NB4 (cell line): ENCODE data around the gene ATP6V1C2.

ENCODE experiments used
- DNase-seq: peaks from one replicate; pipeline ENCODE4 v3.0.0; 2010; ENCODE audit warnings: low read depth
- H3K4me3 ChIP-seq: one replicate; pipeline ENCODE4 v1.5.1; 2011; ENCODE audit warnings: mild to moderate bottlenecking, low read depth, low read length, moderate library complexity
- CTCF ChIP-seq: IDR thresholded peaks from one replicate; pipeline ENCODE4 v1.5.1; 2012; ENCODE audit warnings: low read depth, low read length
- MAX ChIP-seq: IDR thresholded peaks from 2 replicates; pipeline ENCODE4 v1.6.1; 2011; ENCODE audit warnings: low read depth, low read length
- MYC ChIP-seq: IDR thresholded peaks from 2 replicates; pipeline ENCODE4 v1.6.1; 2011; ENCODE audit warnings: low read depth, low read length
- POLR2A ChIP-seq: IDR thresholded peaks from 2 replicates; pipeline ENCODE4 v1.6.1; 2011; ENCODE audit warnings: mild to moderate bottlenecking; ENCODE audit not compliant: insufficient read length; ENCODE audit errors: extremely low read depth

ATP6V1C2 gene

DNA sequence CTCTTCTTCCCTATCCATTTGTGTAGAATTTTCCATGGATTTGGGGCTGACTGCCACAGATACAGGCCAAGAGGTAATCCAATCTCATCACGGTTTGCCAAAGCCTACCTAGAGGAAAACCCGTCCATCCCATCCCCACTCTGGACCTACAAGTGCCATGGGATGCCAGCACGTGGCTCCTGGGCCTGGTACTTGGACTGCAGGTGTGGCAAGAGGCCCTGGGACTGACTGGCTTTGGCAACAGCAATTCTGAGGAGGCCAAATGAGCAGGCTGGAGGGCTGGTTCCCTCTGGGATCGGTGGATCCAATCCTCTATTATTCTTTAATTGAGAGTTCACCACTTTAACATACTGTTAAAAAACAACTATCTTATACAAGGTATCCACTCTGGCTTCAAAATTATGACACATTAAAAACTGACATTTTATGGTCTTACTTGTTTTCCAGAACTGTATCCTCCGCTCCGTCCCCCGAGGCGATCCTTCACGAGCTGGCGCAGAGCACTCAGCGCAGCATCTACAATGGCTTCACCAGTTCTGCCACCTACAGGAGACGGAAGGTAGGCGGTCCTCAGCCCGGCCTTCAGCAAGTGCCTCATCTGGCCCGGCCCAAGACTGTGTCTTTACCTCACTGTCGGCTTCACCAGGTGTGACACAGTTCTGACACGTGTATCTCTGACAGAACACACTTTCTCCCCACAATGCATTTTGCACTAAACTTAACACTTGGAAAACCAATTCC is 71.4 kb downstream of the ATP6V1C2 start:
- no peak for TF ChIP-seq POLR2A
- TF ChIP-seq CTCF: no peak
- no peak for TF ChIP-seq MAX
- no peak for TF ChIP-seq MYC
- DNase-seq: no peak
- no peak overlapping the region for H3K4me3 ChIP-seq

- TF ChIP-seq POLR2A (no peak), MYC (no peak), MAX (no peak), CTCF (no peak)
- DNase-seq: no peak
- no peak overlapping the region for H3K4me3 ChIP-seq
Measured at GRCh38 chr2:10793816-10794215, 72.4 kb downstream of the ATP6V1C2 start.

DNA sequence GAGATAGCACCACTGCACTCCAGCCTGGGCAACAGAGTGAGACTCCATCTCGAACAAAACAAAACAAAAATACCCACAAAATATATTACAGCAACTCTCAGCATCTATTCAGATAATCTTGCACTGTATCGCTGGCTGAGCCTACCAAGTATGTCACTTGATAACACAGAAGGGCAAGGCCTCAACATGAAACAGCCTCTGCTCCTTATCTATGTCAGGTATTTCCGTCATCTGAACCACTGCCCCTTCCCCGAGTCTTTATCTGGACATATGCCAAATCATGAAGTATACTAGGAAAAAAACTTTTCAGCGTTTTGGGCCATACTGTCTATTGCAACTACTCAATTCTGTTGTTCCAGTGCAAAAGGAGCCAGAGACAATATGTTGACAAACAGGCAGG is 73.4 kb downstream of the ATP6V1C2 start:
- H3K4me3 ChIP-seq: no peak overlapping the region
- DNase-seq: no peak
- TF ChIP-seq CTCF: no peak
- no peak for TF ChIP-seq MAX
- TF ChIP-seq POLR2A: no peak
- no peak for TF ChIP-seq MYC

GRCh38 chr2:10795508-10796046 is 74.1 kb downstream of the ATP6V1C2 start:
- no peak for DNase-seq
- TF ChIP-seq MYC (no peak), CTCF (no peak), MAX (no peak), POLR2A (no peak)

GRCh38 chr2:10796703-10797102 is 75.3 kb downstream of the ATP6V1C2 start:
- DNase-seq: no peak
- no peak for TF ChIP-seq POLR2A
- TF ChIP-seq MYC: no peak
- no peak for TF ChIP-seq MAX
- TF ChIP-seq CTCF: no peak
- no peak overlapping the region for H3K4me3 ChIP-seq

More at GRCh38 chr2:10795508-10796046, 74.1 kb downstream of the ATP6V1C2 start:
- no peak overlapping the region for H3K4me3 ChIP-seq
